ENCODE results near the gene GAREM2.
A peak's percentile ranks its signal among the peaks of the same experiment; 100 is the strongest.

GRCh38 chr2:26184555-26185303 is 11.8 kb downstream of the GAREM2 start:
- TF ChIP-seq CTCF (IDR thresholded peaks at IDR 0.05; ENCODE audit: low read length) (peak; percentile 49), EZH2 (IDR thresholded peaks at IDR 0.05; ENCODE audit: borderline replicate concordance, low read length) (no peak)
